Neural cell (in vitro differentiated cells): ENCODE results near the gene TPH2. TPM values are rescaled to one million over a fixed set of nuclear protein-coding genes. Genes with fewer than 3 reads are reported as not detected.

Experiments
- H2AFZ ChIP-seq: fragments of 200-600, 300-800 bp; sonication (generic), shearing (Covaris generic); 2 replicates; pipeline ENCODE4 v1.6.0; 2014; ENCODE audit warnings: low read depth, mild to moderate bottlenecking, antibody characterized with exemption, low read length, moderate library complexity
- H3F3A ChIP-seq: fragments of 200-600 bp; shearing (Covaris generic); 2 replicates; pipeline ENCODE4 v1.6.1; 2016; ENCODE audit warnings: mild to moderate bottlenecking, moderate library complexity, mixed read lengths, antibody characterized with exemption, low read length; ENCODE audit not compliant: insufficient read depth, poor library complexity, severe bottlenecking
- H3K27ac ChIP-seq: fragments of 200-600, 300-800 bp; sonication (generic), shearing (Covaris generic); 2 replicates; pipeline ENCODE4 v1.5.1; 2014; ENCODE audit warnings: mild to moderate bottlenecking, low read length, moderate library complexity
- H3K27me3 ChIP-seq: fragments of 300-800, 200-600 bp; sonication (generic), shearing (Covaris generic); 2 replicates; pipeline ENCODE4 v1.6.0; 2014; ENCODE audit warnings: mild to moderate bottlenecking, low read depth, low read length, moderate library complexity; ENCODE audit not compliant: insufficient read depth
- H3K36me3 ChIP-seq: fragments of 300-800, 200-600 bp; sonication (generic), shearing (Covaris generic); 2 replicates; pipeline ENCODE4 v1.5.1; 2014; ENCODE audit warnings: mild to moderate bottlenecking, antibody characterized with exemption, low read length, moderate library complexity; ENCODE audit not compliant: insufficient read depth
- H3K4me2 ChIP-seq: fragments of 300-800, 200-600 bp; sonication (generic), shearing (Covaris generic); 2 replicates; pipeline ENCODE4 v1.6.0; 2014; ENCODE audit warnings: mild to moderate bottlenecking, low read length
- H3K4me3 ChIP-seq: fragments of 300-800, 200-600 bp; sonication (generic), shearing (Covaris generic); 2 replicates; pipeline ENCODE4 v1.5.1; 2014; ENCODE audit warnings: mild to moderate bottlenecking, low read length, moderate library complexity
- H3K79me2 ChIP-seq: fragments of 200-600 bp; shearing (Covaris generic); replicated peaks from 2 replicates; pipeline ENCODE4 v1.6.0; 2014; ENCODE audit warnings: mild to moderate bottlenecking, low read length, moderate library complexity; ENCODE audit not compliant: insufficient read depth
- H3K9ac ChIP-seq: fragments of 300-800, 200-600 bp; sonication (generic), shearing (Covaris generic); 2 replicates; pipeline ENCODE4 v1.6.1; 2016; ENCODE audit warnings: mild to moderate bottlenecking, low read length, mixed read lengths
- H3K9me2 ChIP-seq: fragments of 200-600 bp; shearing (Covaris generic); 2 replicates; pipeline ENCODE4 v1.6.1; 2016; ENCODE audit warnings: mild to moderate bottlenecking, low read length, mixed read lengths; ENCODE audit not compliant: insufficient read depth
- H3K9me3 ChIP-seq: fragments of 200-600, 300-800 bp; sonication (generic), shearing (Covaris generic); 2 replicates; pipeline ENCODE4 v1.6.1; 2016; ENCODE audit warnings: mild to moderate bottlenecking, mixed run types, low read length, moderate library complexity, mixed read lengths
- H4K20me1 ChIP-seq: fragments of 200-600 bp; shearing (Covaris generic); 2 replicates; pipeline ENCODE4 v1.6.1; 2016; ENCODE audit warnings: mild to moderate bottlenecking, mixed run types; ENCODE audit not compliant: insufficient read depth
- CTCF ChIP-seq: fragments of 450-650 bp; IDR thresholded peaks from 2 replicates; pipeline ENCODE4 v1.5.1; 2014; ENCODE audit warnings: antibody characterized with exemption, mild to moderate bottlenecking, moderate library complexity; ENCODE audit not compliant: poor library complexity, severe bottlenecking
- EP300 ChIP-seq: fragments of 450-650 bp; conservative IDR thresholded peaks from 2 replicates; pipeline ENCODE4 v1.6.1; 2014; ENCODE audit warnings: antibody characterized with exemption, mild to moderate bottlenecking, moderate library complexity; ENCODE audit not compliant: poor library complexity, severe bottlenecking
- EZH2 ChIP-seq: fragments of 200-600, 300-800 bp; shearing (Covaris generic), sonication (generic); IDR thresholded peaks from 2 replicates; pipeline ENCODE4 v1.6.1; 2014; ENCODE audit warnings: antibody characterized with exemption, low read length, borderline replicate concordance, mild to moderate bottlenecking; ENCODE audit not compliant: insufficient read depth, poor library complexity, severe bottlenecking
- MXI1 ChIP-seq: fragments of 450-650 bp; conservative IDR thresholded peaks from 2 replicates; pipeline ENCODE4 v1.6.1; 2014; ENCODE audit warnings: antibody characterized with exemption, mild to moderate bottlenecking; ENCODE audit not compliant: poor library complexity, severe bottlenecking
- POLR2AphosphoS5 ChIP-seq: IDR thresholded peaks from 2 replicates; pipeline ENCODE4 v1.6.1; 2012
- RAD21 ChIP-seq: fragments of 450-650 bp; conservative IDR thresholded peaks from 2 replicates; pipeline ENCODE4 v1.6.1; 2014; ENCODE audit warnings: antibody characterized with exemption, mild to moderate bottlenecking, moderate library complexity
- REST ChIP-seq: IDR thresholded peaks from 2 replicates; pipeline ENCODE4 v1.6.1; 2012; ENCODE audit warnings: borderline replicate concordance
- SMC3 ChIP-seq: fragments of 450-650 bp; conservative IDR thresholded peaks from 2 replicates; pipeline ENCODE4 v1.6.1; 2014; ENCODE audit warnings: antibody characterized with exemption, mild to moderate bottlenecking, moderate library complexity; ENCODE audit not compliant: poor library complexity
- TAF1 ChIP-seq: IDR thresholded peaks from 2 replicates; pipeline ENCODE4 v1.6.1; 2012; ENCODE audit warnings: low read depth
- polyA plus RNA-seq: library from polyadenylated mRNA; depleted of rRNA; stranded (reverse); fragments of >200 nt; gene quantifications from 2 replicates; pipeline ENCODE4 v1.2.3, GENCODE V29; 2014

The TPH2 gene
- polyA plus RNA-seq, 1 donor from 2014 or later: 0.33 TPM

GRCh38 chr12:71972441-71973074 is 33.9 kb downstream of the TPH2 start:
- no peak overlapping the region for H2AFZ ChIP-seq

GRCh38 chr12:71973687-71974086 is 35.0 kb downstream of the TPH2 start:
- H3K4me3 ChIP-seq: no peak overlapping the region
- no peak overlapping the region for H3K4me2 ChIP-seq
- no peaks in the 10 kb centered on the region for H3K79me2 ChIP-seq
- no peaks in the 10 kb centered on the region for H3K9me2 ChIP-seq
- no peak for TF ChIP-seq POLR2AphosphoS5
- TF ChIP-seq TAF1: no peak
- no peak for TF ChIP-seq SMC3
- H3F3A ChIP-seq: no peaks in the 10 kb centered on the region
- no peak overlapping the region for H2AFZ ChIP-seq
- H3K36me3 ChIP-seq: no peaks in the 10 kb centered on the region
- H3K9ac ChIP-seq: no peak overlapping the region
- H3K27ac ChIP-seq: no peak overlapping the region
- no peaks in the 10 kb centered on the region for H3K27me3 ChIP-seq
- H3K9me3 ChIP-seq: no peaks in the 10 kb centered on the region
- no peaks in the 10 kb centered on the region for H4K20me1 ChIP-seq

More at GRCh38 chr12:71972441-71973074, 33.9 kb downstream of the TPH2 start:
- Histone ChIP-seq H3K9ac (no peak overlapping the region), H3K4me2 (no peak overlapping the region), H3K4me3 (no peak overlapping the region), H3K27me3 (no peaks in the 10 kb centered on the region), H4K20me1 (no peaks in the 10 kb centered on the region), H3K27ac (no peak overlapping the region), H3K9me2 (no peaks in the 10 kb centered on the region), H3K79me2 (no peaks in the 10 kb centered on the region), H3F3A (no peaks in the 10 kb centered on the region), H3K36me3 (no peaks in the 10 kb centered on the region), H3K9me3 (no peaks in the 10 kb centered on the region)
- TF ChIP-seq MXI1 (no peak), POLR2AphosphoS5 (no peak)

- Histone ChIP-seq H3K79me2 (no peaks in the 10 kb centered on the region), H4K20me1 (no peaks in the 10 kb centered on the region), H3K4me3 (no peak overlapping the region), H3K9ac (no peak overlapping the region), H2AFZ (no peak overlapping the region), H3K4me2 (no peak overlapping the region), H3K27ac (no peak overlapping the region), H3K9me3 (no peaks in the 10 kb centered on the region), H3K27me3 (no peaks in the 10 kb centered on the region), H3K9me2 (no peaks in the 10 kb centered on the region), H3K36me3 (no peaks in the 10 kb centered on the region), H3F3A (no peaks in the 10 kb centered on the region)
- TF ChIP-seq EZH2 (no peak), EP300 (no peak), REST (no peak), CTCF (no peak), TAF1 (no peak), RAD21 (no peak), MXI1 (no peak), POLR2AphosphoS5 (no peak), SMC3 (no peak)
These were observed 41.9 kb downstream of the TPH2 start for GRCh38 chr12:71980538-71980937.
